ENCODE data around the gene IGF1R. TPM values are rescaled to one million over a fixed set of nuclear protein-coding genes. Genes with fewer than 3 reads are reported as not detected.
A peak's percentile ranks its signal among the peaks of the same experiment; 100 is the strongest.

The IGF1R gene
- total and polyA plus RNA-seq, 2 of the 8 experiments (the other 6 are each of a cell fraction or from before 2014, with no cell fraction given), result 32.9 to 109 TPM

GRCh38 chr15:98657721-98658120 is 9.4 kb downstream of the IGF1R start:
- Histone ChIP-seq H2AK5ac (ENCODE audit: low read depth, low read length) (no peak overlapping the region), H3K27ac (ENCODE audit: low read depth, low read length) (no peak overlapping the region), H3K9me3 (ENCODE audit: insufficient read depth in 2 of 2, low read depth in 1 of 2, low read length in 1 of 2) (no peaks in the 10 kb centered on the region), H3K14ac (ENCODE audit: insufficient read length) (no peak overlapping the region), H2BK12ac (ENCODE audit: low read depth, low read length) (no peak overlapping the region), H4K8ac (ENCODE audit: extremely low read depth, insufficient read depth, low read length) (no peak overlapping the region), H3K4me1 (replicated peaks in 1 of 4; ENCODE audit: control insufficient read depth in 3 of 4, insufficient read depth in 4 of 4, low read length in 3 of 4) (peaks cover 5 to 20% (median 18%) of the 10 kb centered on the region in 4 experiments), H2BK120ac (replicated peaks; ENCODE audit: low read depth, low read length) (no peak overlapping the region), H3K23ac (ENCODE audit: insufficient read length) (no peak overlapping the region), H3K4ac (replicated peaks; ENCODE audit: insufficient read length, low read depth, low read length) (no peak overlapping the region), H3K79me1 (ENCODE audit: low read depth, low read length) (peaks cover 14% of the 10 kb centered on the region), H2AFZ (ENCODE audit: low read length) (no peak overlapping the region), H3K4me3 (ENCODE audit: extremely low read depth in 1 of 4, insufficient read depth in 2 of 4, low read depth in 3 of 4, low read length in 4 of 4) (no peak overlapping the region), H3K9ac (replicated peaks in 1 of 4; ENCODE audit: extremely low read depth in 1 of 4, low read depth in 3 of 4, low read length in 3 of 4) (no peak overlapping the region), H3K79me2 (ENCODE audit: control insufficient read depth in 1 of 2, insufficient read depth in 2 of 2, low read length in 2 of 2) (peaks cover 41 to 100% of the 10 kb centered on the region in 2 experiments), H4K5ac (ENCODE audit: insufficient read length, low read depth, low read length) (no peak overlapping the region), H3K36me3 (ENCODE audit: control insufficient read depth in 2 of 4, insufficient read depth in 4 of 4, low read length in 3 of 4) (no peaks in the 10 kb centered on the region), H3K23me2 (ENCODE audit: low read depth, low read length) (no peaks in the 10 kb centered on the region), H4K91ac (replicated peaks; ENCODE audit: insufficient read length, low read length) (no peak overlapping the region), H2BK20ac (ENCODE audit: low read length) (no peak overlapping the region), H3K4me2 (ENCODE audit: insufficient read depth in 1 of 2, low read depth in 2 of 2, low read length in 2 of 2) (no peak overlapping the region), H3K27me3 (replicated peaks in 1 of 4; ENCODE audit: control insufficient read depth in 3 of 4, extremely low read depth in 1 of 4, insufficient read depth in 3 of 4, low read length in 3 of 4) (no peaks in the 10 kb centered on the region), H3K18ac (ENCODE audit: extremely low read depth, low read length) (no peak overlapping the region), H3K56ac (replicated peaks; ENCODE audit: insufficient read length, low read depth, low read length) (no peak overlapping the region), H4K20me1 (replicated peaks in 1 of 2; ENCODE audit: control insufficient read depth in 1 of 2, insufficient read depth in 2 of 2, low read length in 2 of 2) (peaks cover 33 to 44% of the 10 kb centered on the region in 2 experiments), H2BK15ac (ENCODE audit: low read length) (no peak overlapping the region), H2BK5ac (ENCODE audit: low read depth, low read length) (no peak overlapping the region)
- CTCF ChIA-PET (ENCODE audit: partially characterized antibody), result interaction anchor here (0.5 to 11.6 kb wide), 15 partner anchors 10 to 417 kb away, joined by 3 to 124 read pairs (median 4); no protein-coding TSS in a partner anchor
- DNase-seq (ENCODE audit: low read depth in 1 of 2, low spot score in 2 of 2), result peak in 1 of 2 experiments; percentile 46
- POLR2A ChIA-PET (ENCODE audit: partially characterized antibody), result interaction anchor here (0.6 to 2.1 kb wide), 3 partner anchors 9 to 11 kb away, joined by 3 to 7 read pairs (median 3); no protein-coding TSS in a partner anchor
- FAIRE-seq, result no peak
- no peak for TF ChIP-seq EZH2 (IDR thresholded peaks at IDR 0.05; ENCODE audit: low read depth, low read length, severe bottlenecking)
- TF ChIP-seq CHD1 (IDR thresholded peaks at IDR 0.05; ENCODE audit: low read depth, low read length), result no peak
- no peak for TF ChIP-seq TBP (IDR thresholded peaks at IDR 0.05; ENCODE audit: low read depth, low read length)
- no peak for TF ChIP-seq JUN (IDR thresholded peaks at IDR 0.05; ENCODE audit: low read depth, low read length)
- TF ChIP-seq TEAD4 (IDR thresholded peaks at IDR 0.05; ENCODE audit: low read depth, low read length), result no peak
- TF ChIP-seq KDM1A (IDR thresholded peaks at IDR 0.05; ENCODE audit: borderline replicate concordance, low read length), result no peak
- no peak for TF ChIP-seq RAD21 (IDR thresholded peaks at IDR 0.05 in 1 of 2, conservative IDR thresholded peaks at IDR 0.05 in 1 of 2; ENCODE audit: low read depth in 2 of 2, low read length in 2 of 2)
- WGBS, 2 experiments (ENCODE audit: extremely low coverage in 1 of 2, insufficient coverage in 1 of 2, insufficient read length in 1 of 2, insufficient replicate concordance in 2 of 2, low coverage in 1 of 2, low lambda C conversion rate in 2 of 2, missing lambda C conversion rate in 1 of 2), result 80% methylated on average over 4 of the region's 4 CpGs; no CpG with 5 or more reads in 1 of the 2 experiments
